Cerebellar cortex (tissue), 1 donor: Measurements from ENCODE around the gene PCDHB1.

Source experiments
- DNase-seq: peaks from one replicate; pipeline ENCODE4 v3.0.0-alpha.2; 2015; ENCODE audit warnings: low spot score

Gene PCDHB1

GRCh38 chr5:141050622-141051520 lies at the start of gene PCDHB1:
PCDHB1 (plus strand) TSS chr5:141051374; CDS start chr5:141051471, 97 bp downstream.
- no peak for DNase-seq

GRCh38 chr5:141001446-141001843 lies 49.7 kb upstream of the PCDHB1 start:
- DNase-seq, result peak; percentile 81

- DNase-seq, result peak; percentile 69
Measured at GRCh38 chr5:141001844-141002604, 49.1 kb upstream of the PCDHB1 start.

- no peak for DNase-seq
Measured at GRCh38 chr5:141002605-141002965, 48.6 kb upstream of the PCDHB1 start.

GRCh38 chr5:141003031-141003430 lies 48.1 kb upstream of the PCDHB1 start:
- no peak for DNase-seq

GRCh38 chr5:141003791-141004611 lies 47.2 kb upstream of the PCDHB1 start:
- peak; percentile 79 for DNase-seq

GRCh38 chr5:141007791-141008190 lies 43.4 kb upstream of the PCDHB1 start:
- no peak for DNase-seq

- DNase-seq, result no peak
Measured at GRCh38 chr5:141010047-141010793, 41.0 kb upstream of the PCDHB1 start.

GRCh38 chr5:141017943-141018342 lies 33.2 kb upstream of the PCDHB1 start:
- DNase-seq, result no peak

- DNase-seq, result no peak
Measured at GRCh38 chr5:141022384-141022783, 28.8 kb upstream of the PCDHB1 start.

GRCh38 chr5:141031006-141031405 lies 20.2 kb upstream of the PCDHB1 start:
- no peak for DNase-seq

- no peak for DNase-seq
Measured at GRCh38 chr5:141032626-141033025, 18.5 kb upstream of the PCDHB1 start.

GRCh38 chr5:141039061-141039460 lies 12.1 kb upstream of the PCDHB1 start:
- no peak for DNase-seq

- DNase-seq, result no peak
Measured at GRCh38 chr5:141039517-141039916, 11.7 kb upstream of the PCDHB1 start.

- DNase-seq, result peak; percentile 92
Measured at GRCh38 chr5:141040093-141040770, 10.9 kb upstream of the PCDHB1 start.

GRCh38 chr5:141040771-141041426 lies 10.3 kb upstream of the PCDHB1 start:
- peak; percentile 99 for DNase-seq

GRCh38 chr5:141041427-141041785 lies 9.8 kb upstream of the PCDHB1 start:
- no peak for DNase-seq

- no peak for DNase-seq
Measured at GRCh38 chr5:141042555-141042954, 8.6 kb upstream of the PCDHB1 start.

GRCh38 chr5:141051521-141051866 lies 320 bp downstream of the PCDHB1 start:
- DNase-seq, result no peak

- DNase-seq, result no peak
Measured at GRCh38 chr5:141077826-141078225, 26.7 kb downstream of the PCDHB1 start.

- DNase-seq, result no peak
Measured at GRCh38 chr5:141082228-141082627, 31.1 kb downstream of the PCDHB1 start.
